Fibroblast of skin of back (primary cell): ENCODE measurements around the gene CPVL.

Experiments used
- DNase-seq: peaks from one replicate; pipeline ENCODE4 v3.0.0-alpha.2; 2013

Gene CPVL

GRCh38 chr7:28999895-29000716 is 146.2 kb downstream of the CPVL start:
- DNase-seq: no peak

- no peak for DNase-seq
These were observed 146.9 kb downstream of the CPVL start for GRCh38 chr7:28999427-28999826.

GRCh38 chr7:28998105-28998504 is 148.2 kb downstream of the CPVL start:
- no peak for DNase-seq

- DNase-seq: no peak
These were observed 149.5 kb downstream of the CPVL start for GRCh38 chr7:28996836-28997235.

- no peak for DNase-seq
These were observed 153.0 kb downstream of the CPVL start for GRCh38 chr7:28993371-28993770.

- no peak for DNase-seq
These were observed 153.5 kb downstream of the CPVL start for GRCh38 chr7:28992798-28993197.

DNA sequence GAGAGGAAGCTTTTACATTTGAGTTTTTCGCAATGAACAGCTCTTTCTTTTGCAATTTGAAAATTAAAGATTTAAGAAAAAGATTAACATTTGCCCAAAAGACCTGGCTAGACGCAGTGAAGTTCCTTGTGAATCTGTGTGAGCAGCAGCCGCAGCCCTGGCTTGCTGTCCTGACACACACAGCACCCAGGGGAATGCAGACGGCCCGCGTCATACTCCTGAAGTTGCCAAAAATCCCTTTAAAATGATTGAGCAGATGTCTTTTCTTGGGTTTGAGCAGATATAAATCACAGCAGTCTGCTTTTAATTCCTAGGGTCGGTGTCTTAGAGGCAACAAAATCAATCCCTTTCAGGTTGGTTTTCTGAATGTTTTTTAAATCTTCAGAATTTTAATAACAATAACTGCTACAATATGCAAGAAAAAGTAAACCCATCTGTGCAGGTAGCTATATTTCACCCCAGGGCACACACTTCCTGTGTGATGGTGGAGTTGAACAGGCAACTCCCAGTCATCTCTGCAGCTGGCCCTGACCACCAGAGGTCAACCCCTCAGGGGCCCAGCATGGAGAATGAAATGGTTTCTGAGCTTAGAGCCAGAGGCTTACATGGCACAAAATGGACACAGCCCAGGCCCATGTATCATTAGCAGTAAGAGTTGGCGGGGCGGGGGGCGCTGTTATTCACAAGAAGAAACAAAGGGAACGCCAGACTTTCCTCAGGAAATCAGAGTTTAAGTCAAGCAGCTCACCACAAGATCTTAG is 156.0 kb downstream of the CPVL start:
- DNase-seq: peak; percentile 81

DNA sequence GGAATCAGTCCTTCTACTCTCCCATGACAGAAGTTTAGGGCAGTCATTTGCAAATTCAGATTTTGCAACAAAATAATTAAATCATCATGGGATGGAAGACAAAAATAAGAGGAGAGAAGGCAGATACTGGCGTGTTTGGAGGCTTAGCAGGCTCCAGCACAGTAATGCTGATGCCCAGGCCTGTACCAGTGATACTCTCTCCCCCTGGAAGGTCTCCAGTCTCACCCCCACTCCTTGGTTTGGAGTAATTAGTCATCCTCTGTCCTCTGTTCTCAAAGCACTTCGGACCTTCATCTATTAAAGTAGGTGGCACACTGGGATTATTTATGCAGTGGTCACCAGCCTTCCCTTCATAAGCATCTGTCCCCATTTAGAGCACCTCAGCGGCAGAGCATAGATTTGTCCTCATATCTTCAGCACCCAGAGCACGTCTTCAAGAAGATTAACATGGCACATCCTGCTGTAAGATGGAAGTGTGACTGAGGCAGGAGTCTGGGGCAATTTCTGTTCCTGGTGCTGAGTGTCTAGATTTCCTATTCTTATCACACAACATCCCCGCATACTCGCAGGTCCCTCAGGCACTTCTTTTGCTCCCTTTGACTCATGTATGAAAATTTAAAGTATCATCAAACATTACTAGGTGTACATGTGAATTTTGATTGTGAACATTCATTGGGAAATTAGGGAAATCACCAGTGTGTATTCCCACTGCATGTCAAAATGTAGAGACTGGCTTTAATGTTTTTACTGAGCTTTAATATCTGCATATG is 156.9 kb downstream of the CPVL start:
- DNase-seq: peak; percentile 47

GRCh38 chr7:28988810-28989209 is 157.5 kb downstream of the CPVL start:
- DNase-seq: peak; percentile 99

DNA sequence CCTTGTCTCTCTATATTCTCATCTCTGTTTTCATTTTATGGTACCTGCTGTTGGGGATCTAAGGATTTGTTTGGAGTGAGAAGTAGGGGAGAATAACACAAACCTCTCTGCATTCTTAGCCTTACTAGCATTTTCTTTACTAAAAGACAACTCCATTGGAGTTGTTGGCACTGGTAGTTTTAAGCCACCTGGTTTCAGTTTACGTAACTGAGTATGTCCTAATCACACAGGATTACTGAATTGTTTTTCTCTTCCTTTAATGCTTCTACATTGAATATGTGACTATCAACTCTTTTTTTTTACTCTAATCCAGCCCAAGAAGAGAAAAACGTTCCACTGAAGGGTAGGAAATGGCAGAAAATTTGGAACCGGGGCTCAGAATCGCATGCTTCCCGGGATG is 158.2 kb downstream of the CPVL start:
- DNase-seq: no peak

DNA sequence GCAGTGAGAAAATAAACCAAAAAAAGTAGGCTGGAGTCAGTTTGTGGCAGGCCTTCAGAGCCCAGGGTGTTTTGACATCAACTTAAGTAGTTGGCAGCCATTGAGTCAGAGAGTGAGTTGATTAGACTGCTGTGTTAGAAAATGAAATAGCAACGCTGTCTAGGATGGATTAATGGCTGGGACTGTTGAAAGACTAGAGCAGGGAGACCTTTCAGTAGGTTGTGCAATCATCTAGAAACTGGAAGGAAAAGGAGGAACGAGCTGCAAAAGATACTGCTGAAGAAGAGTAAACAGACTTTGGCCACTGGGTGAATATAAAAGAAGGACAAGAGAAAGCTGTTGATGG is 159.6 kb downstream of the CPVL start:
- peak; percentile 40 for DNase-seq

- DNase-seq: no peak
These were observed 160.1 kb downstream of the CPVL start for GRCh38 chr7:28986028-28986764.

GRCh38 chr7:28984631-28985030 is 161.7 kb downstream of the CPVL start:
- peak; percentile 92 for DNase-seq

DNA sequence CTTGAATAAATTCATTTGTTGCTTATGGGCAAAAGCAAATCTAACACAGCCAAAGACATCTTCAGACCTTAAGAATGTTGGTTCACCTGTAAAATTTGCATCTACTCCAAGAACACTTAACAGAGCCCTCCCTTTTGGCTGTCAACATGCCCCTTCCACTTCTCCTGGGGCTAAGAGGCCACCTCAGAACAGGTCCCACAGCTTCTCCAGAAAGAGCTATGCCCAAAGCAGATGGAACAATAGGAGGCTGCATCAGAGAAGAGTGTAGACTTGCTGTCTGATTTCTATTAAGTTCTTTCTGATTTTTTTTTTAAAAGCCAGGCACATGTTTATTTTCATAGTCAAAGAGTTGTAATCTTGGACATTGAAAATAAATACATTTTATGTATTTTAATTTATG is 162.1 kb downstream of the CPVL start:
- DNase-seq: no peak

DNA sequence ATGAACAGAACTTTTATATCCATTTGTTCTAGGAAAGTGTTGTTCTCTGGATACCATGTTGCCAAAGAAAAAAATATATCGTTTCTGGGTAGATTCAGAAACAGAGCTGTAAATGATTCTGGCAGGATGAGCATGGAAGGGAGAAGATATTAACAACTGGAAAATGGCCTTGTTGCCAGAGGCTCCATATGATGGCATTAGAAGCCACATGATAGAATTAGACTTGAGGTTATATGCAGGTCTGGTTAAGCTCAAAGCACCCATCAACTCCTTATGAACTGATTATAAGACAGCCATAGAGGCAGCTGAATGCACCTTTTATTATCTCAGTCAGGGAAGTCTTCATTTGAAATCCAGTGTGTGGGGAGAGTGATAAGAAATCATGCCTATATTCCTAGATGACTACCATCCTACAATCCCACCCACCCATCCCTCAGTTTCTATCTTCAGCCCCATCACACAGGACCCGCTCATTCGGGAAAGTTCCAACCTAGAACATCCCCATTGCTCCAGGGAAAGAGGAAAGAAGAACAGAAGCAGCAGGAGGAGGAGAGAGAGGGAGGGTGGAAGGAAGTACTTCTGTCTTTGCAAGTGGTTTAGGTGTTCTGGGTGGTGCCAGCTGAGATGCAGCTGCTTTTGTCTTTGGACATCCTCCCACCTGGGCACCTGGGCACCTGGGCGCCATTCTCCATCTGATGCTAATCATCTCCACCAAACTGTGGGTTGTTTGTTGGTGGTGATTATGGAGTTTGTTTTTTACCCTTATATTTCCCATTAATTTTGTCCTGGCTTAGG is 162.7 kb downstream of the CPVL start:
- DNase-seq: no peak

GRCh38 chr7:28981161-28981465 is 165.2 kb downstream of the CPVL start:
- DNase-seq: no peak

DNA sequence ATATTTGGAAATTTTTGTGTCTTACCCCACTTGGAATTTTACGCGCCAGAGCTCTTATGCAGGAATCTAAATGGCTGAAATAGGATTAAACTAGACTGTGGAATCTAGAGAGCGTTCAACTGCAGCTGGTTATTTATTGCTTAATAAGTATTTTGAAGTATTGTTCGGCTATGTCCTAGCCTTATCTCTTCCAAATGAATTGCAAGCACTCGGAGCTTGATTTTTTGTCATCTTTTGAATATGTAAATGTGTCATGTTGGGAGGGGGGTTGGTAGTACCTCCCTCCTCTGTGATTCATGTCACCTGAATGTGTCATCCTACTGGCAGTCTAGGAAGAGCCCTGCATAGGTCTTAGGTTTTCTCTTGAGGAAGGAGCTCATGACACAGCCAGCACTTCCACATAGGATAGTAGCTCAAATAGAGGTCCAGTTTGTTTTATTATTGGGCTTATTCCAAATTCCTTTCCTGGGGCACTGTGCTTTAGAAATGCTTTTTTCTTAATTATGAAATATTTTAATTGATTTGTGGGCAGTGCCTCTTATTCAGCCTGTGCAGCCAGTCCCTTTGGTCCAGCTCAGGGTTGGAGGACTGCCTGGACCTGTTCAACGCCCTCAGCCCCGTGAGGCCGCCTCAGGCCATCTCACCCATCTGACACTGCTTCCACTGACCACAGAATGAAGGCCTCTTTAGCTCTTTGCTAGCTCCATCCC is 165.7 kb downstream of the CPVL start:
- peak; percentile 44 for DNase-seq

- no peak for DNase-seq
These were observed 166.6 kb downstream of the CPVL start for GRCh38 chr7:28979776-28980175.

GRCh38 chr7:28977881-28978280 is 168.5 kb downstream of the CPVL start:
- DNase-seq: no peak

- DNase-seq: no peak
These were observed 170.3 kb downstream of the CPVL start for GRCh38 chr7:28976022-28976421.

GRCh38 chr7:28973591-28973990 is 172.7 kb downstream of the CPVL start:
- DNase-seq: no peak
